Measurements from ENCODE around the gene PRDX1. TPM values are rescaled to one million over a fixed set of nuclear protein-coding genes. Genes with fewer than 3 reads are reported as not detected.

Gene PRDX1
- total and polyA plus RNA-seq, 2 of the 4 experiments (the other 2 are of a cell fraction): 612 to 883 TPM

DNA sequence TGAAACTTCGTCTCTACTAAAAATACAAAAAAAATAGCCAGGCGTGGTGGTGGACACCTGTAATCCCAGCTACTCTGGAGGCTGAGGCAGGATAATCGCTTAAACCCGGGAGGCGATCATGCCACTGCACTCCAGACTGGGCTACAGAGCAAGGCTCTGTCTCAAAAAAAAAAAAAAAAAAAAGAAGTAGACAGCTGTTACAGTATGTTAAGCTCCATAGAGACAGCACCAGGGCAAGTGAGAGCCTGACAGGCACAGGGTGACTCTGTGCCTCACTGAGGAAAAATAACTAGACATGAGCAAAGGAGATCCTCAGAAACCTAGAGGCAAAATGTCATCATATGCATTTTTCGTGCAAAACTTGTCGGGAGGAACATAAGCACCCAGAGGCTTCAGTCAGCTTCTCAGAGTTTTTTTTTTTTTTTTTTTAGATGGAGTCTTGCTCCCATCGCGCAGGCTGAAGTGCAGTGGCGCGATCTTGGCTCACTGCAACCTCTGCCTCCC is 9.0 kb upstream of the PRDX1 start:
- Histone ChIP-seq H2BK5ac (ENCODE audit: low read depth, low read length, poor library complexity, severe bottlenecking) (no peak overlapping the region), H3K9me3 (ENCODE audit: control insufficient read depth, insufficient read depth, low read length) (no peaks in the 10 kb centered on the region), H3K4ac (ENCODE audit: low read depth, low read length) (no peak overlapping the region), H3K79me1 (ENCODE audit: low read depth in 1 of 2, low read length in 2 of 2) (no peaks in the 10 kb centered on the region), H3K4me2 (ENCODE audit: low read depth, low read length) (no peak overlapping the region), H4K91ac (ENCODE audit: insufficient read depth, low read depth, low read length) (no peak overlapping the region), H4K5ac (ENCODE audit: low read depth, low read length) (no peak overlapping the region), H4K8ac (ENCODE audit: low read depth in 2 of 2, low read length in 2 of 2) (no peak overlapping the region), H3K4me1 (ENCODE audit: control insufficient read depth, insufficient read depth, low read length) (no peaks in the 10 kb centered on the region), H3K27ac (ENCODE audit: insufficient read depth, low read length) (no peak overlapping the region), H2AK5ac (ENCODE audit: low read depth, low read length) (no peak overlapping the region), H2AK9ac (replicated peaks; ENCODE audit: low read depth, low read length, poor library complexity) (no peak overlapping the region), H3K4me3 (ENCODE audit: insufficient read depth, low read depth, low read length) (no peak overlapping the region), H2BK20ac (ENCODE audit: low read depth, low read length) (no peak overlapping the region), H3K9ac (ENCODE audit: low read depth, low read length) (no peak overlapping the region), H3K36me3 (ENCODE audit: control insufficient read depth, insufficient read depth, low read length) (no peaks in the 10 kb centered on the region), H3K18ac (ENCODE audit: low read depth, low read length) (no peak overlapping the region), H2BK120ac (ENCODE audit: low read depth, low read length) (no peak overlapping the region), H3K27me3 (ENCODE audit: control insufficient read depth, insufficient read depth, low read length) (no peaks in the 10 kb centered on the region), H3K9me1 (ENCODE audit: insufficient read depth, low read length) (no peaks in the 10 kb centered on the region), H3K14ac (replicated peaks; ENCODE audit: low read depth, low read length) (no peak overlapping the region), H2AFZ (replicated peaks; ENCODE audit: low read length, poor library complexity) (no peak overlapping the region), H2BK15ac (ENCODE audit: low read depth, low read length) (no peak overlapping the region), H3K56ac (ENCODE audit: extremely low read depth, insufficient read depth, low read length) (no peak overlapping the region), H3K23ac (ENCODE audit: low read depth, low read length) (no peak overlapping the region), H4K20me1 (ENCODE audit: insufficient read depth, low read length) (no peaks in the 10 kb centered on the region)
- DNase-seq (no peak), ATAC-seq (ENCODE audit: low read depth) (no peak)
- ChIA-PET POLR2A (ENCODE audit: unreplicated experiment) (interaction anchor here (0.6 kb wide), 1 partner anchor 12 kb away, joined by 16 read pairs; no protein-coding TSS in a partner anchor), CTCF (interaction anchor here (0.6 to 0.8 kb wide), 2 partner anchors 9 to 170 kb away, joined by 4 read pairs; partner anchors contain the start of gene PRDX1)
- intact Hi-C loops (cut with micrococcal nuclease) (no loop called here), dilution Hi-C loops (cut with HindIII; ENCODE audit: low sequenced_read_pairs, unreplicated experiment) (no loop called here), in situ Hi-C loops (cut with MboI; ENCODE audit: low sequenced_read_pairs) (no loop called here)
- TF ChIP-seq FOS (IDR thresholded peaks at IDR 0.05; ENCODE audit: low read depth, low read length): no peak
- TF ChIP-seq POLR2A (IDR thresholded peaks at IDR 0.05; ENCODE audit: low read depth, low read length): no peak
- TF ChIP-seq MAFK (IDR thresholded peaks at IDR 0.05; ENCODE audit: low read depth, low read length): no peak
- no peak for TF ChIP-seq BHLHE40 (IDR thresholded peaks at IDR 0.05; ENCODE audit: low read depth, low read length)
- no peak for TF ChIP-seq MXI1 (IDR thresholded peaks at IDR 0.05; ENCODE audit: borderline replicate concordance, low read depth, low read length)
- TF ChIP-seq, protein P1, sequence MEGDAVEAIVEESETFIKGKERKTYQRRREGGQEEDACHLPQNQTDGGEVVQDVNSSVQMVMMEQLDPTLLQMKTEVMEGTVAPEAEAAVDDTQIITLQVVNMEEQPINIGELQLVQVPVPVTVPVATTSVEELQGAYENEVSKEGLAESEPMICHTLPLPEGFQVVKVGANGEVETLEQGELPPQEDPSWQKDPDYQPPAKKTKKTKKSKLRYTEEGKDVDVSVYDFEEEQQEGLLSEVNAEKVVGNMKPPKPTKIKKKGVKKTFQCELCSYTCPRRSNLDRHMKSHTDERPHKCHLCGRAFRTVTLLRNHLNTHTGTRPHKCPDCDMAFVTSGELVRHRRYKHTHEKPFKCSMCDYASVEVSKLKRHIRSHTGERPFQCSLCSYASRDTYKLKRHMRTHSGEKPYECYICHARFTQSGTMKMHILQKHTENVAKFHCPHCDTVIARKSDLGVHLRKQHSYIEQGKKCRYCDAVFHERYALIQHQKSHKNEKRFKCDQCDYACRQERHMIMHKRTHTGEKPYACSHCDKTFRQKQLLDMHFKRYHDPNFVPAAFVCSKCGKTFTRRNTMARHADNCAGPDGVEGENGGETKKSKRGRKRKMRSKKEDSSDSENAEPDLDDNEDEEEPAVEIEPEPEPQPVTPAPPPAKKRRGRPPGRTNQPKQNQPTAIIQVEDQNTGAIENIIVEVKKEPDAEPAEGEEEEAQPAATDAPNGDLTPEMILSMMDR (conservative IDR thresholded peaks at IDR 0.05; ENCODE audit: low read depth, low read length): no peak
- TF ChIP-seq RCOR1 (IDR thresholded peaks at IDR 0.05; ENCODE audit: insufficient replicate concordance, low read length): no peak
- TF ChIP-seq, protein P2, sequence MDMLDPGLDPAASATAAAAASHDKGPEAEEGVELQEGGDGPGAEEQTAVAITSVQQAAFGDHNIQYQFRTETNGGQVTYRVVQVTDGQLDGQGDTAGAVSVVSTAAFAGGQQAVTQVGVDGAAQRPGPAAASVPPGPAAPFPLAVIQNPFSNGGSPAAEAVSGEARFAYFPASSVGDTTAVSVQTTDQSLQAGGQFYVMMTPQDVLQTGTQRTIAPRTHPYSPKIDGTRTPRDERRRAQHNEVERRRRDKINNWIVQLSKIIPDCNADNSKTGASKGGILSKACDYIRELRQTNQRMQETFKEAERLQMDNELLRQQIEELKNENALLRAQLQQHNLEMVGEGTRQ (IDR thresholded peaks at IDR 0.05; ENCODE audit: low read depth, low read length): no peak
- 90% methylated on average over 2 of the region's 11 CpGs; no CpG with 5 or more reads in 1 of the 2 experiments for WGBS, 2 experiments (ENCODE audit: extremely low coverage in 2 of 2, insufficient read length in 1 of 2)
- BruUV-seq (replicated peaks): no TSS peak

All from IMR-90 (cell line).